ENCODE measurements around the gene LMO1. TPM values are rescaled to one million over a fixed set of nuclear protein-coding genes. Genes with fewer than 3 reads are reported as not detected.

LMO1 gene
- polyA plus RNA-seq, 3 donors = not detected

GRCh38 chr11:8267280-8267679 is 3.6 kb upstream of the LMO1 start:
- Histone ChIP-seq H4K20me1 (ENCODE audit: insufficient read depth, low read length) (no peaks in the 10 kb centered on the region), H3K4me1 (ENCODE audit: control insufficient read depth in 1 of 2, insufficient read depth in 2 of 2, low read length in 2 of 2) (peaks cover 13 to 27% of the 10 kb centered on the region in 2 donors), H3K27me3 (ENCODE audit: control insufficient read depth in 2 of 2, insufficient read depth in 2 of 2, low read length in 2 of 2) (peaks cover 55 to 88% of the 10 kb centered on the region in 2 donors), H3K9me3 (replicated peaks in 1 of 2; ENCODE audit: control insufficient read depth in 1 of 2, insufficient read depth in 1 of 2, low read length in 2 of 2) (peaks cover 5 to 15% of the 10 kb centered on the region in 2 donors), H3K27ac (ENCODE audit: low read depth in 1 of 2, low read length in 2 of 2) (no peak overlapping the region), H3K4me2 (replicated peaks; ENCODE audit: extremely low read depth, low read length, poor library complexity, severe bottlenecking) (no peak overlapping the region), H2AFZ (ENCODE audit: insufficient read depth, low read depth, low read length, poor library complexity, severe bottlenecking) (no peak overlapping the region), H3K36me3 (replicated peaks in 1 of 2; ENCODE audit: control insufficient read depth in 1 of 2, insufficient read depth in 2 of 2, low read length in 2 of 2) (no peaks in the 10 kb centered on the region), H3K9ac (ENCODE audit: insufficient read depth, low read length, poor library complexity, severe bottlenecking) (no peak overlapping the region), H3K79me2 (ENCODE audit: insufficient read depth, low read length) (no peaks in the 10 kb centered on the region), H3K4me3 (replicated peaks in 1 of 3; ENCODE audit: low read depth in 2 of 3, low read length in 3 of 3) (no peak overlapping the region)
- intact Hi-C loops (cut with micrococcal nuclease) = loop anchor here in 1 of 2 donors (10.0 kb wide), 1 partner anchor 72 kb away; no protein-coding TSS in a partner anchor
- Mint-ChIP-seq H3K4me3 (peak overlapping the region in 1 of 2 donors; percentile 78), H3K27ac (no peak overlapping the region), H3K36me3 (peaks cover 0 to 2% of the 10 kb centered on the region in 2 donors), H3K9me3 (peaks cover 0 to 11% (median 0%) of the 10 kb centered on the region in 7 donors), H3K27me3 (ENCODE audit: low read depth in 3 of 3) (peaks cover 86 to 96% (median 86%) of the 10 kb centered on the region in 3 donors), H3K4me1 (peaks cover 20% of the 10 kb centered on the region)
- 100% methylated on average over 1 of the region's 5 CpGs for WGBS (ENCODE audit: insufficient coverage)
- no peak for DNase-seq
- TF ChIP-seq CTCF (IDR thresholded peaks at IDR 0.05) = no peak

- Histone ChIP-seq H3K4me2 (replicated peaks; ENCODE audit: extremely low read depth, low read length, poor library complexity, severe bottlenecking) (no peak overlapping the region), H3K27me3 (ENCODE audit: control insufficient read depth in 2 of 2, insufficient read depth in 2 of 2, low read length in 2 of 2) (peaks cover 63 to 90% of the 10 kb centered on the region in 2 donors), H3K4me3 (replicated peaks in 1 of 3; ENCODE audit: low read depth in 2 of 3, low read length in 3 of 3) (no peak overlapping the region), H4K20me1 (ENCODE audit: insufficient read depth, low read length) (no peaks in the 10 kb centered on the region), H3K9me3 (replicated peaks in 1 of 2; ENCODE audit: control insufficient read depth in 1 of 2, insufficient read depth in 1 of 2, low read length in 2 of 2) (peaks cover 5 to 20% of the 10 kb centered on the region in 2 donors), H3K36me3 (replicated peaks in 1 of 2; ENCODE audit: control insufficient read depth in 1 of 2, insufficient read depth in 2 of 2, low read length in 2 of 2) (no peaks in the 10 kb centered on the region), H3K9ac (ENCODE audit: insufficient read depth, low read length, poor library complexity, severe bottlenecking) (no peak overlapping the region), H2AFZ (ENCODE audit: insufficient read depth, low read depth, low read length, poor library complexity, severe bottlenecking) (no peak overlapping the region), H3K27ac (ENCODE audit: low read depth in 1 of 2, low read length in 2 of 2) (no peak overlapping the region), H3K4me1 (ENCODE audit: control insufficient read depth in 1 of 2, insufficient read depth in 2 of 2, low read length in 2 of 2) (peaks cover 13 to 27% of the 10 kb centered on the region in 2 donors), H3K79me2 (ENCODE audit: insufficient read depth, low read length) (no peaks in the 10 kb centered on the region)
- Mint-ChIP-seq H3K36me3 (peaks cover 0 to 2% of the 10 kb centered on the region in 2 donors), H3K27ac (no peak overlapping the region), H3K27me3 (ENCODE audit: low read depth in 3 of 3) (peaks cover 87 to 96% (median 88%) of the 10 kb centered on the region in 3 donors), H3K9me3 (peaks cover 0 to 13% (median 0%) of the 10 kb centered on the region in 7 donors), H3K4me1 (peaks cover 20% of the 10 kb centered on the region), H3K4me3 (peak overlapping the region in 1 of 2 donors; percentile 78)
- TF ChIP-seq CTCF (IDR thresholded peaks at IDR 0.05) = no peak
- intact Hi-C loops (cut with micrococcal nuclease) = loop anchor here in 1 of 2 donors (10.0 kb wide), 1 partner anchor 72 kb away; no protein-coding TSS in a partner anchor
- DNase-seq = no peak
- WGBS (ENCODE audit: insufficient coverage) = 91% methylated on average over 4 of the region's 11 CpGs
Measured at GRCh38 chr11:8266246-8267241, 2.9 kb upstream of the LMO1 start.

All from CD14-positive monocyte (primary cell).